ENCODE results near the gene ZNG1F. TPM values are rescaled to one million over a fixed set of nuclear protein-coding genes. Genes with fewer than 3 reads are reported as not detected.
"Not testable (repeated sequence)": the region's sequence is repeated elsewhere in the genome, so short reads cannot be mapped to it uniquely, and the experiment has no call there.

Gene ZNG1F
- polyA plus RNA-seq, 1 donor from 2014 or later: 30.9 TPM

DNA sequence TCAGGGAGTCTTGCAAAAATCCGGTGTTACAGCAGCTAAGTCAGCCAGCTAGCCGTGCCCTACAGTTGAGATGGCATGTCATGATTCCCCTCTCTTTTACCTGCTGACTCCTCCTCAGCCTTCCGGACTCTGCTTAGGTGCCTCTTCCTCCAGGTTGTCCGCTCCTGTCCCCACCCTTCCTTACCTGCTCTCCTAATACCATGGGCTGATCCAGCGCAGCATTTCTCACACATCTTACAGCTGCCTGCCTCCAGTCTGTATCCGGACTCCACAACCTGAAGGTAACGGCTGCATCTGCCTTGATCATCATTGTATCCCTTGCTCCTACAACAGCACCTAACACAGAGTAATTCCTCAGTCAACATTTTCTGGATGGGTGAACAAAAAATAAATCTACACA, 69.8 kb downstream of the ZNG1F start:
- not testable (repeated sequence) for H3K9me2 ChIP-seq (ENCODE audit: insufficient read depth, low read length); H3K4me2 ChIP-seq (ENCODE audit: low read length)

DNA sequence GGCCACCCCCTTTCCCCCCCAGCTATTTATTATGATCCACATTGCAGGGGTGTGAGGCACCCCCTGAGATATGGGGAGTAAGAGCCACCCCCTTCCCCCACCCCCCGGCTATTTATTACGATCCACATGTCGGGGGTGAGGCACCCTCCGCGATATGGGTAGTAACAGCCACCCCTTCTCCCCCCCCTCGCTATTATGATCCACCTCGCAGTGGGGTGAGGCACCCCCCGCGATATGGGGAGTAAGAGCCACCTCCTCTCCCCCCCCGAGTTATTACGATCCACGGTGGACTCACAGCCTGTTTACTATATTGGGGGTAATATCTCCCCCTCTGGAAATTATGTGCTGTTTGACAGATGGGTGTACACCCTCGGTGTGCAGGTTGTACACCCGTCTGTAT, 75.8 kb downstream of the ZNG1F start:
- not testable (repeated sequence) for H3K27ac ChIP-seq (ENCODE audit: low read length); H3K79me2 ChIP-seq (replicated peaks; ENCODE audit: insufficient read depth, low read length); H3K9me2 ChIP-seq (ENCODE audit: insufficient read depth, low read length); H2AFZ ChIP-seq (ENCODE audit: low read depth, low read length); H3K36me3 ChIP-seq (ENCODE audit: insufficient read depth, low read length); H3K4me2 ChIP-seq (ENCODE audit: low read length); H3K4me3 ChIP-seq (ENCODE audit: low read length); H3F3A ChIP-seq (ENCODE audit: insufficient read depth, low read length, poor library complexity, severe bottlenecking); H4K20me1 ChIP-seq (ENCODE audit: insufficient read depth); H3K9me3 ChIP-seq (ENCODE audit: low read length); H3K9ac ChIP-seq (ENCODE audit: low read length); H3K27me3 ChIP-seq (ENCODE audit: insufficient read depth, low read depth, low read length)

More for the DNA sequence above, 69.8 kb downstream of the ZNG1F start:
- H3K27me3 ChIP-seq (ENCODE audit: insufficient read depth, low read depth, low read length); H3K4me3 ChIP-seq (ENCODE audit: low read length); H3F3A ChIP-seq (ENCODE audit: insufficient read depth, low read length, poor library complexity, severe bottlenecking); H4K20me1 ChIP-seq (ENCODE audit: insufficient read depth); H3K79me2 ChIP-seq (replicated peaks; ENCODE audit: insufficient read depth, low read length); H3K9ac ChIP-seq (ENCODE audit: low read length); H3K9me3 ChIP-seq (ENCODE audit: low read length); H2AFZ ChIP-seq (ENCODE audit: low read depth, low read length); H3K27ac ChIP-seq (ENCODE audit: low read length); H3K36me3 ChIP-seq (ENCODE audit: insufficient read depth, low read length): not testable (repeated sequence)

DNA sequence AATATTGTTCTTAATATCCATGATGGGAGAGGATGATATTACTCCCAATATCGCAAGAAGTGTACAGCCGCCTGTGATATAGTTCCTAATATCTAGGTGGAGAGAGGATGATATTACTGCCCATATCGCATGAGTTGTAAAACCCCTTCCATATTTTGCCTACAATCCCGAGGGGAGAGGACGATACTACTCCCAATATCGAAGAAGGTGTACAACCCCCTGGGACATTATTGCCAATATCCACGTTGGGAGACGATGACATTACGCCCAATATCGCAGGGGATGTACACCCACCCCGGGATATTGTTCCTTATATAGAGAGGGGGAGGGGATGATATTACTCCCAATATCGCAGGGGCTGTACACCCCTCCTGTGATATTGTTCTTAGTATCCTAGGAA, 77.7 kb downstream of the ZNG1F start:
- H3K27me3 ChIP-seq (ENCODE audit: insufficient read depth, low read depth, low read length); H4K20me1 ChIP-seq (ENCODE audit: insufficient read depth); H3K79me2 ChIP-seq (replicated peaks; ENCODE audit: insufficient read depth, low read length); H3K9me2 ChIP-seq (ENCODE audit: insufficient read depth, low read length); H3K27ac ChIP-seq (ENCODE audit: low read length); H3K4me2 ChIP-seq (ENCODE audit: low read length); H3F3A ChIP-seq (ENCODE audit: insufficient read depth, low read length, poor library complexity, severe bottlenecking); H3K9me3 ChIP-seq (ENCODE audit: low read length); H2AFZ ChIP-seq (ENCODE audit: low read depth, low read length); H3K4me3 ChIP-seq (ENCODE audit: low read length); H3K9ac ChIP-seq (ENCODE audit: low read length); H3K36me3 ChIP-seq (ENCODE audit: insufficient read depth, low read length): not testable (repeated sequence)

DNA sequence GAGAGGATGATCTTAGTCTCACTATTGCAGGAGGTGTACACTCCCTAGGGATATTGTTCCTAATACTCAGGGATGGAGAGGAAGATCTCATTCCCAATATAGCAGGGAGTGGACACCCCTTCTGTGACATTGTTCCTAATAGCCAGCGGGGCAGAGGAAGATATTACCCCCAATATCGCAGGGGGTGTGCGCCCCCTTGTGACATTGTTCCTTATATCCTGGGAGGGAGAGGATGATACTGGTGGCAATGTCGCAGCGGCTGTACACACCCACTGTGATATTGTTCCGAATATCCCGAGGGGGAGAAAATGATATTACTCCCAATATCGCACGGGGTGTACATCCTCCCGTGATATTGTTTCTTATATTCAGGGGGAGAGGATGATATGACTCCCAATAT, 78.2 kb downstream of the ZNG1F start:
- not testable (repeated sequence) for H3K27ac ChIP-seq (ENCODE audit: low read length); H3K9ac ChIP-seq (ENCODE audit: low read length); H3K4me2 ChIP-seq (ENCODE audit: low read length); H3K4me3 ChIP-seq (ENCODE audit: low read length); H3K9me3 ChIP-seq (ENCODE audit: low read length); H3K79me2 ChIP-seq (replicated peaks; ENCODE audit: insufficient read depth, low read length); H3K36me3 ChIP-seq (ENCODE audit: insufficient read depth, low read length); H3F3A ChIP-seq (ENCODE audit: insufficient read depth, low read length, poor library complexity, severe bottlenecking); H2AFZ ChIP-seq (ENCODE audit: low read depth, low read length); H4K20me1 ChIP-seq (ENCODE audit: insufficient read depth); H3K9me2 ChIP-seq (ENCODE audit: insufficient read depth, low read length); H3K27me3 ChIP-seq (ENCODE audit: insufficient read depth, low read depth, low read length)

DNA sequence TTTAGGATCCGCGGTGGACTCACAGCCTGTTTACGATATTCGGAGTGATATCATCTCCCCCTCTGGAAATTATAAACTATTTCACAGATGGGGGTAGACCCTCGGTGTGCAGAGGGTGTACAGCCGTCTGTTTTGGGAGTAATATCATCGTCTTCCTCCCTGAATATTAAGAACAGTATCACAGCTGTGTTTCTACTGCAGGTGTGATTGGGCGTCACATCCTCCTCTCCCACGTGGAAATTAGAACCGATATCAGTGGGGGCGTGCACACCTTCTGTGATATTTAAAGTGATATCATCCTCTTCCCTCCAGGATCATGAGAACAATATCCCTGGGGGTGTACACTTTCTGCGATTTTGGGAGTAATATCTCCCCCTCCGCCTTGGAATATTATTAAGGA, 79.9 kb downstream of the ZNG1F start:
- H3K9ac ChIP-seq (ENCODE audit: low read length); H3K9me2 ChIP-seq (ENCODE audit: insufficient read depth, low read length); H3K27me3 ChIP-seq (ENCODE audit: insufficient read depth, low read depth, low read length); H3K4me2 ChIP-seq (ENCODE audit: low read length); H2AFZ ChIP-seq (ENCODE audit: low read depth, low read length); H3K79me2 ChIP-seq (replicated peaks; ENCODE audit: insufficient read depth, low read length); H4K20me1 ChIP-seq (ENCODE audit: insufficient read depth); H3K36me3 ChIP-seq (ENCODE audit: insufficient read depth, low read length); H3K27ac ChIP-seq (ENCODE audit: low read length); H3F3A ChIP-seq (ENCODE audit: insufficient read depth, low read length, poor library complexity, severe bottlenecking); H3K9me3 ChIP-seq (ENCODE audit: low read length); H3K4me3 ChIP-seq (ENCODE audit: low read length): not testable (repeated sequence)

DNA sequence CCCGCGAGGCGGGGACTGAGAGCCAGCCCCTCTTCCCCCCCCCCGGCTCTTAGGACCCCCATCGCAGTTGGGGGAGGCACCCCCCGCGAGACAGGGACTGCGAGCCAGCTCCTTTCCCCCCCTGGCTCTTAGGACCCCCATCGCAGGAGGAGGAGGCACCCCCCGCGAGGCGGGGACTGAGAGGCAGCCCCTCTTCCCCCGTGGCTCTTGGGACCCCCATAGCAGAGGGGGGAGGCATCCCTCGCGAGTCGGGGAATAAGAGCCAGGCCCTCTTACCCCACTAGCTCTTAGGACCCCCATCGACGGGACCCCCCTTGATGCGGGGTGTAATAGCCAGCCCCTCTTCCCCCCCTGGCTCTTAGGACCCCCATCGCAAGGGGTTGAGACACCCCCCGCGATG, 80.3 kb downstream of the ZNG1F start:
- not testable (repeated sequence) for H3K9ac ChIP-seq (ENCODE audit: low read length); H3K4me3 ChIP-seq (ENCODE audit: low read length); H3K9me3 ChIP-seq (ENCODE audit: low read length)

DNA sequence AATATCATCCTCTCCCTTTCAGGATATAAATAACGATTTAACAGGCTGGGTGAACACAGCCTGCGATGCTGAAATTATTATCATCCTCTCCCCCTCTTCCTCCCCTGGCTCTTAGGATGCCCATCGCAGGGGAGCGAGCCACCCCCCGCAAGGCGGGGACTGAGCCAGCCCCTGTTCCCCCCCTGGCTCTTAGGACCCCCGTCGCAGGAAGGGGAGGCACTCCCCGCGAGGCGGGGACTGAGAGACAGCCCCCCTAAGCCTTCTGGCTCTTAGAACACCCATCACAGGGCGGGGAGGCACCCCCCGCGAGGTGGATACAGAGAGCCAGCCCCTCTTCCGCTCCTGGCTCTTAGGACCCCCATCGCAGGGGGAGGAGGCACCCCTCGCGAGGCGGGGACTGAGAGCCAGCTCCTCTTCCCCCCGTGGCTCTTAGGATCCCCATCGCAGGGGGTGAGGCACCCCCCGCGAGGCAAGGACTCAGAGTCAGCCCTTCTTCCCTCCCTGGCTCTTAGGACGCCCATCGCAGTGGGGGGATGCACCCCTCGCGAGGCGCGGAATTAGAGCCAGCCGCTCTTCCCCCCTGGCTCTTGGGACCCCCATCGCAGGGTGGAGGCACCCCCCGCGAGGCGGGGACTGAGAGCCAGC, 82.5 kb downstream of the ZNG1F start:
- H2AFZ ChIP-seq (ENCODE audit: low read depth, low read length); H3K4me2 ChIP-seq (ENCODE audit: low read length); H4K20me1 ChIP-seq (ENCODE audit: insufficient read depth); H3K79me2 ChIP-seq (replicated peaks; ENCODE audit: insufficient read depth, low read length); H3K9me3 ChIP-seq (ENCODE audit: low read length); H3F3A ChIP-seq (ENCODE audit: insufficient read depth, low read length, poor library complexity, severe bottlenecking); H3K27me3 ChIP-seq (ENCODE audit: insufficient read depth, low read depth, low read length); H3K9ac ChIP-seq (ENCODE audit: low read length); H3K4me3 ChIP-seq (ENCODE audit: low read length); H3K27ac ChIP-seq (ENCODE audit: low read length); H3K9me2 ChIP-seq (ENCODE audit: insufficient read depth, low read length); H3K36me3 ChIP-seq (ENCODE audit: insufficient read depth, low read length): not testable (repeated sequence)

More for the DNA sequence above, 80.3 kb downstream of the ZNG1F start:
- H3K27me3 ChIP-seq (ENCODE audit: insufficient read depth, low read depth, low read length); H3F3A ChIP-seq (ENCODE audit: insufficient read depth, low read length, poor library complexity, severe bottlenecking); H3K4me2 ChIP-seq (ENCODE audit: low read length); H3K27ac ChIP-seq (ENCODE audit: low read length); H2AFZ ChIP-seq (ENCODE audit: low read depth, low read length); H3K36me3 ChIP-seq (ENCODE audit: insufficient read depth, low read length); H3K9me2 ChIP-seq (ENCODE audit: insufficient read depth, low read length); H4K20me1 ChIP-seq (ENCODE audit: insufficient read depth); H3K79me2 ChIP-seq (replicated peaks; ENCODE audit: insufficient read depth, low read length): not testable (repeated sequence)

DNA sequence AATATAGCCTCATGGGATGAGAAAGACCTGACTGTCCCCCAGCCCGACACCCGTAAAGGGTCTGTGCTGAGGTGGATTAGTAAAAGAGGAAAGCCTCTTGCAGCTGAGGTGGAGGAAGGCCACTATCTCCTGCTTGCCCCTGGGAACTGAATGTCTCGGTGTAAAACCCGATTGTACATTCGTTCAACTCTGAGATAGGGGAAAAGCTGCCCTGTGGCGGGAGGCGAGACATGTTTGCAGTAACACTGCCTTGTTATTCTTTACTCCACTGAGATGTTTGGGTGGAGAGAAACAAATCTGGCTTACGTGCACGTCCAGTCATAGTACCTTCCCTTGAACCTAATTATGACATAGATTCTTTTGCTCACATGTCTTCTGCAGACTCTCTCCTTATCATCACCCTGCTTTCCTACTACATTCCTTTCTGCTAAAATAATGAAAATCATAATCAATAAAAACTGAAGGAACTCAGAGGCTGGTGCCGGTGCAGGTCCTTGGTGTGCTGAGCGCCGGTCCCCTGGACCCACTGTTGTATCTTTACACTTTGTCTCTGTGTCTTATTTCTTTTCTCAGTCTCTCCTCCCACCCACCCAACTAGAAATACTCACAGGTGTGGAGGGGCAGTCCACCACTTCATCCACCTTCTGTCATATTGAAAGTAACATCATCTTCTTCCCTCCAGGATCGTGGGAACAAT, 83.4 kb downstream of the ZNG1F start:
- H4K20me1 ChIP-seq (ENCODE audit: insufficient read depth); H2AFZ ChIP-seq (ENCODE audit: low read depth, low read length); H3K27ac ChIP-seq (ENCODE audit: low read length); H3K27me3 ChIP-seq (ENCODE audit: insufficient read depth, low read depth, low read length); H3K9me2 ChIP-seq (ENCODE audit: insufficient read depth, low read length); H3K4me2 ChIP-seq (ENCODE audit: low read length); H3K79me2 ChIP-seq (replicated peaks; ENCODE audit: insufficient read depth, low read length); H3K9ac ChIP-seq (ENCODE audit: low read length); H3K36me3 ChIP-seq (ENCODE audit: insufficient read depth, low read length); H3F3A ChIP-seq (ENCODE audit: insufficient read depth, low read length, poor library complexity, severe bottlenecking); H3K9me3 ChIP-seq (ENCODE audit: low read length); H3K4me3 ChIP-seq (ENCODE audit: low read length): not testable (repeated sequence)

Measured in neural cell (in vitro differentiated cells).